ENCODE data around the gene TMEM131. TPM values are rescaled to one million over a fixed set of nuclear protein-coding genes. Genes with fewer than 3 reads are reported as not detected.
"Not testable (repeated sequence)": the region's sequence is repeated elsewhere in the genome, so short reads cannot be mapped to it uniquely, and the experiment has no call there.

The TMEM131 gene, protein sequence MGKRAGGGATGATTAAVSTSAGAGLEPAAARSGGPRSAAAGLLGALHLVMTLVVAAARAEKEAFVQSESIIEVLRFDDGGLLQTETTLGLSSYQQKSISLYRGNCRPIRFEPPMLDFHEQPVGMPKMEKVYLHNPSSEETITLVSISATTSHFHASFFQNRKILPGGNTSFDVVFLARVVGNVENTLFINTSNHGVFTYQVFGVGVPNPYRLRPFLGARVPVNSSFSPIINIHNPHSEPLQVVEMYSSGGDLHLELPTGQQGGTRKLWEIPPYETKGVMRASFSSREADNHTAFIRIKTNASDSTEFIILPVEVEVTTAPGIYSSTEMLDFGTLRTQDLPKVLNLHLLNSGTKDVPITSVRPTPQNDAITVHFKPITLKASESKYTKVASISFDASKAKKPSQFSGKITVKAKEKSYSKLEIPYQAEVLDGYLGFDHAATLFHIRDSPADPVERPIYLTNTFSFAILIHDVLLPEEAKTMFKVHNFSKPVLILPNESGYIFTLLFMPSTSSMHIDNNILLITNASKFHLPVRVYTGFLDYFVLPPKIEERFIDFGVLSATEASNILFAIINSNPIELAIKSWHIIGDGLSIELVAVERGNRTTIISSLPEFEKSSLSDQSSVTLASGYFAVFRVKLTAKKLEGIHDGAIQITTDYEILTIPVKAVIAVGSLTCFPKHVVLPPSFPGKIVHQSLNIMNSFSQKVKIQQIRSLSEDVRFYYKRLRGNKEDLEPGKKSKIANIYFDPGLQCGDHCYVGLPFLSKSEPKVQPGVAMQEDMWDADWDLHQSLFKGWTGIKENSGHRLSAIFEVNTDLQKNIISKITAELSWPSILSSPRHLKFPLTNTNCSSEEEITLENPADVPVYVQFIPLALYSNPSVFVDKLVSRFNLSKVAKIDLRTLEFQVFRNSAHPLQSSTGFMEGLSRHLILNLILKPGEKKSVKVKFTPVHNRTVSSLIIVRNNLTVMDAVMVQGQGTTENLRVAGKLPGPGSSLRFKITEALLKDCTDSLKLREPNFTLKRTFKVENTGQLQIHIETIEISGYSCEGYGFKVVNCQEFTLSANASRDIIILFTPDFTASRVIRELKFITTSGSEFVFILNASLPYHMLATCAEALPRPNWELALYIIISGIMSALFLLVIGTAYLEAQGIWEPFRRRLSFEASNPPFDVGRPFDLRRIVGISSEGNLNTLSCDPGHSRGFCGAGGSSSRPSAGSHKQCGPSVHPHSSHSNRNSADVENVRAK (N-terminal part only)
- total RNA-seq (2021) = 22.8 and 29.6 TPM in 2 replicates
- Bru-seq, nascent RNA = percentile 82 among the genes with signal in this experiment
- percentile 73 among the genes with signal in this experiment for BruChase-seq, experiment 1, labeled RNA remaining after a 2-hour chase
- percentile 64 among the genes with signal in this experiment for BruChase-seq, experiment 2, labeled RNA remaining after a 6-hour chase
- long read RNA-seq, full-length matches to known transcripts = 2 of 8 reads
- long read RNA-seq, partial matches to known transcripts = 4 of 8 reads
- long read RNA-seq, other reads (novel, unspliced or antisense) = 2 of 8 reads

GRCh38 chr2:97995734-97996624 lies at the start of gene TMEM131:
TMEM131 (minus strand) TSS chr2:97995948; CDS start chr2:97995662, 286 bp downstream.
- H3K4me2 ChIP-seq = peak within 1 kb of the TSS; percentile 93
- H3K27me3 ChIP-seq (ENCODE audit: insufficient read depth, low read depth) = no peaks in the 10 kb centered on the region
- no peaks in the 10 kb centered on the region for H3K36me3 ChIP-seq (ENCODE audit: low read depth)
- no TSS peak for BruUV-seq (replicated peaks)
- H3K27ac ChIP-seq = peak within 1 kb of the TSS; percentile 80
- TF ChIP-seq EZH2 (IDR thresholded peaks at IDR 0.05; ENCODE audit: low read depth) = no peak
- TF ChIP-seq, protein P1, sequence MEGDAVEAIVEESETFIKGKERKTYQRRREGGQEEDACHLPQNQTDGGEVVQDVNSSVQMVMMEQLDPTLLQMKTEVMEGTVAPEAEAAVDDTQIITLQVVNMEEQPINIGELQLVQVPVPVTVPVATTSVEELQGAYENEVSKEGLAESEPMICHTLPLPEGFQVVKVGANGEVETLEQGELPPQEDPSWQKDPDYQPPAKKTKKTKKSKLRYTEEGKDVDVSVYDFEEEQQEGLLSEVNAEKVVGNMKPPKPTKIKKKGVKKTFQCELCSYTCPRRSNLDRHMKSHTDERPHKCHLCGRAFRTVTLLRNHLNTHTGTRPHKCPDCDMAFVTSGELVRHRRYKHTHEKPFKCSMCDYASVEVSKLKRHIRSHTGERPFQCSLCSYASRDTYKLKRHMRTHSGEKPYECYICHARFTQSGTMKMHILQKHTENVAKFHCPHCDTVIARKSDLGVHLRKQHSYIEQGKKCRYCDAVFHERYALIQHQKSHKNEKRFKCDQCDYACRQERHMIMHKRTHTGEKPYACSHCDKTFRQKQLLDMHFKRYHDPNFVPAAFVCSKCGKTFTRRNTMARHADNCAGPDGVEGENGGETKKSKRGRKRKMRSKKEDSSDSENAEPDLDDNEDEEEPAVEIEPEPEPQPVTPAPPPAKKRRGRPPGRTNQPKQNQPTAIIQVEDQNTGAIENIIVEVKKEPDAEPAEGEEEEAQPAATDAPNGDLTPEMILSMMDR (conservative IDR thresholded peaks at IDR 0.05) = no peak
- H4K20me1 ChIP-seq (ENCODE audit: insufficient read depth) = 0 out of 2 replicates have a peak, but pooled peaks cover 3% of the 10 kb centered on the region
- H3K4me1 ChIP-seq (replicated peaks; ENCODE audit: insufficient read depth) = peaks cover 38% of the 10 kb centered on the region
- no peaks in the 10 kb centered on the region for H3K9me2 ChIP-seq (ENCODE audit: insufficient read depth)
- peak within 1 kb of the TSS; percentile 93 for H2AFZ ChIP-seq
- DNase-seq = peak; percentile 84 to 97
- H3K9me3 ChIP-seq (ENCODE audit: insufficient read depth, low read depth) = no peaks in the 10 kb centered on the region
- ChIA-PET POLR2A (ENCODE audit: unreplicated experiment) (interaction anchor here (0.5 to 0.6 kb wide), 2 partner anchors 45 to 218 kb away, joined by 4 read pairs; no protein-coding TSS in a partner anchor), CTCF (no interaction called here)
- intact Hi-C loops (cut with micrococcal nuclease; ENCODE audit: unreplicated experiment) = loop anchor here (1.0 to 5.0 kb wide), 2 partner anchors 44 to 190 kb away; no protein-coding TSS in a partner anchor
- peaks cover 42% of the 10 kb centered on the region for H3K79me2 ChIP-seq (ENCODE audit: low read depth)
- peak within 1 kb of the TSS; percentile 98 for H3K4me3 ChIP-seq
- H3F3A ChIP-seq (ENCODE audit: insufficient read depth, low read depth) = no peaks in the 10 kb centered on the region

- DNase-seq; intact Hi-C loops (cut with micrococcal nuclease; ENCODE audit: unreplicated experiment); H2AFZ ChIP-seq; CTCF ChIA-PET; H3K27me3 ChIP-seq (ENCODE audit: insufficient read depth, low read depth); H3K27ac ChIP-seq; H3K4me1 ChIP-seq (replicated peaks; ENCODE audit: insufficient read depth); H3K36me3 ChIP-seq (ENCODE audit: low read depth); H3K9me3 ChIP-seq (ENCODE audit: insufficient read depth, low read depth); H4K20me1 ChIP-seq (ENCODE audit: insufficient read depth); BruUV-seq (replicated peaks); H3K4me2 ChIP-seq; H3K4me3 ChIP-seq; H3K9me2 ChIP-seq (ENCODE audit: insufficient read depth); POLR2A ChIA-PET (ENCODE audit: unreplicated experiment); H3K79me2 ChIP-seq (ENCODE audit: low read depth); H3F3A ChIP-seq (ENCODE audit: insufficient read depth, low read depth): not testable (repeated sequence)
Measured at GRCh38 chr2:98044730-98045129, 49.0 kb upstream of the TMEM131 start.

DNA sequence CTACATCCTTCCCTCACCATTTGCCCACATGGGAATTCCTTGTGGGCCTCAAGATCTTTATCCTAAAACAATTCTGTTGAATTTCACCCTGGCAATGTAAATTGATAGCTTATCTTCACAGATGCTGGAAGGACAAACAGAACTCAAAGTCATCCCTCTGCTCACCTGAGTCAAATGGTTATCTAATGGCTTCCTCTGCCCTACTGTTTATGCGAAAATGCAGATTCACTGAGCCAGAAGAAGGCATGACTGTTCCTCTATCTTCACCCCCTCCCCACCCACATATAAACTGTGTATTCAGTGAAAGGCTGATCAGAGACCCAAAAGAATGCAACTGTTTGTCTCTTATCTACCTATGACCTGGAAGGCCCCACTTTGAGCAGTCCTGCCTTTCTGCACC lies 47.4 kb upstream of the TMEM131 start:
- no peak overlapping the region for H2AFZ ChIP-seq
- no peaks in the 10 kb centered on the region for H3K27me3 ChIP-seq (ENCODE audit: insufficient read depth, low read depth)
- no peaks in the 10 kb centered on the region for H3F3A ChIP-seq (ENCODE audit: insufficient read depth, low read depth)
- TF ChIP-seq, protein P1 (conservative IDR thresholded peaks at IDR 0.05) = no peak
- no peak for TF ChIP-seq EZH2 (IDR thresholded peaks at IDR 0.05; ENCODE audit: low read depth)
- no peaks in the 10 kb centered on the region; the same call in 1 of the 2 replicates for H3K9me3 ChIP-seq (ENCODE audit: insufficient read depth, low read depth)
- no peak overlapping the region for H3K4me2 ChIP-seq
- H3K9me2 ChIP-seq (ENCODE audit: insufficient read depth) = no peaks in the 10 kb centered on the region
- no peak overlapping the region for H3K4me3 ChIP-seq
- CTCF ChIA-PET = no interaction called here
- no peak overlapping the region for H3K27ac ChIP-seq
- POLR2A ChIA-PET (ENCODE audit: unreplicated experiment) = interaction anchor here (0.6 kb wide), 1 partner anchor 1736 kb away, joined by 4 read pairs; no protein-coding TSS in a partner anchor
- intact Hi-C loops (cut with micrococcal nuclease; ENCODE audit: unreplicated experiment) = no loop called here
- no peaks in the 10 kb centered on the region for H3K79me2 ChIP-seq (ENCODE audit: low read depth)
- BruUV-seq (replicated peaks) = no TSS peak
- H3K4me1 ChIP-seq (replicated peaks; ENCODE audit: insufficient read depth) = no peaks in the 10 kb centered on the region
- DNase-seq = no peak
- no peaks in the 10 kb centered on the region for H4K20me1 ChIP-seq (ENCODE audit: insufficient read depth)
- no peaks in the 10 kb centered on the region for H3K36me3 ChIP-seq (ENCODE audit: low read depth)

Data from PC-9 (cell line).